HFFc6 (cell line): ENCODE measurements around the gene INPP1. TPM values are rescaled to one million over a fixed set of nuclear protein-coding genes. Genes with fewer than 3 reads are reported as not detected.

Source experiments
- DNase-seq: peaks from one replicate; pipeline ENCODE4 v3.0.0-alpha.2; 2018
- H3K27ac Mint-ChIP-seq: 2 replicates; pipeline ENCODE4 v1.8.0; 2020; ENCODE audit warnings: mild to moderate bottlenecking, mixed read lengths
- H3K27me3 Mint-ChIP-seq: 2 replicates; pipeline ENCODE4 v1.8.0; 2021; ENCODE audit warnings: mild to moderate bottlenecking, moderate library complexity, mixed read lengths; ENCODE audit not compliant: insufficient read depth
- H3K36me3 Mint-ChIP-seq: 2 replicates; pipeline ENCODE4 v1.8.0; 2021; ENCODE audit warnings: low read depth, mixed read lengths
- H3K4me1 Mint-ChIP-seq: 2 replicates; pipeline ENCODE4 v1.8.0; 2020; ENCODE audit warnings: low read depth, mixed read lengths
- H3K4me3 Mint-ChIP-seq: 2 replicates; pipeline ENCODE4 v1.8.0; 2020; ENCODE audit warnings: mild to moderate bottlenecking, moderate library complexity, mixed read lengths
- H3K9me3 Mint-ChIP-seq: 2 replicates; pipeline ENCODE4 v1.8.0; 2020; ENCODE audit warnings: mild to moderate bottlenecking, mixed read lengths
- total RNA-seq, 6 experiments: library from RNA; stranded (reverse); fragmentation: NEBNext Ultra II Directional; extraction: Animal tissue kit (Norgen Biotek cat#: 25700); gene quantifications; 2 replicates in 1 of 6; 3 replicates in 5 of 6; pipeline ENCODE4 v1.2.3, GENCODE V29; 2021
- TF ChIP-seq, protein P1 (sequence below): fragments of 200-600 bp; sonication (generic); IDR thresholded peaks from 2 replicates; pipeline ENCODE4 v1.5.0; 2021; ENCODE audit warnings: antibody characterized with exemption, mild to moderate bottlenecking

The INPP1 gene
- total RNA-seq, 6 experiments from 2014 or later: 13.6 to 16.2 (median 15.7) TPM

DNA sequence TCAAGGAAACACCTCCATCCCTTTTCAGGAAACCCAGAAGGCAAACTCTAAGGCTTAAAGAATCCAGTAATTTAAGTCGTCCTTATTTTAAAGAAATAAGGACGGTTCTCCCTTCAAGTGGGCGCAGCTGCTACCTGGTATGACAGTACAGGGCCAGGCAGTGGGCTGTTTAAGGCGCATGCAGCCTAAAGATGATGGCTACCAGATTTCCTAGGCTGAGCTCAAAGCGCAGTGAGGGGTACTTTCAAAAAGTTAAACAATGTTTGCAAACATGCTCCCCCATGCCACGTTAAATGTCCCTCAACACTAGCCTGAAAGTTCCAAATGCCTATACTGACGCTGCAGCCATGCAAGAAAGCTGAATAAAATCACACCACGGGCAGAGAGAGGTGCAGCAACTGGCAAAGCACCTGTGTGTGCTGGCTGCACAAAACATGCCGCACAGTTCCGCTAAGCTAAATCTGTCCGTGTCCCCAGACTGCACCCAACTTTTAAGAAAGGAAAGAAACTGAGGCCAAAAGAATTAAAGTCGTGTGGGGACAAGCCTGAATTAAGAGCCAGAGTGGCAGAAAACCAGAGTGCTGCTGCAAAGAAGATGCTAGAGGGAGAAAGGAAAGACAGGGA lies 24.3 kb upstream of the INPP1 start:
- DNase-seq: no peak
- Mint-ChIP-seq H3K27ac (peak overlapping the region; percentile 90), H3K4me1 (peaks cover 54% of the 10 kb centered on the region), H3K36me3 (peaks cover 7% of the 10 kb centered on the region; the same call in 1 of the 2 replicates), H3K4me3 (peak overlapping the region; percentile 96), H3K27me3 (no peaks in the 10 kb centered on the region; the same call in 1 of the 2 replicates), H3K9me3 (no peaks in the 10 kb centered on the region)
- TF ChIP-seq, protein P1, sequence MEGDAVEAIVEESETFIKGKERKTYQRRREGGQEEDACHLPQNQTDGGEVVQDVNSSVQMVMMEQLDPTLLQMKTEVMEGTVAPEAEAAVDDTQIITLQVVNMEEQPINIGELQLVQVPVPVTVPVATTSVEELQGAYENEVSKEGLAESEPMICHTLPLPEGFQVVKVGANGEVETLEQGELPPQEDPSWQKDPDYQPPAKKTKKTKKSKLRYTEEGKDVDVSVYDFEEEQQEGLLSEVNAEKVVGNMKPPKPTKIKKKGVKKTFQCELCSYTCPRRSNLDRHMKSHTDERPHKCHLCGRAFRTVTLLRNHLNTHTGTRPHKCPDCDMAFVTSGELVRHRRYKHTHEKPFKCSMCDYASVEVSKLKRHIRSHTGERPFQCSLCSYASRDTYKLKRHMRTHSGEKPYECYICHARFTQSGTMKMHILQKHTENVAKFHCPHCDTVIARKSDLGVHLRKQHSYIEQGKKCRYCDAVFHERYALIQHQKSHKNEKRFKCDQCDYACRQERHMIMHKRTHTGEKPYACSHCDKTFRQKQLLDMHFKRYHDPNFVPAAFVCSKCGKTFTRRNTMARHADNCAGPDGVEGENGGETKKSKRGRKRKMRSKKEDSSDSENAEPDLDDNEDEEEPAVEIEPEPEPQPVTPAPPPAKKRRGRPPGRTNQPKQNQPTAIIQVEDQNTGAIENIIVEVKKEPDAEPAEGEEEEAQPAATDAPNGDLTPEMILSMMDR: no peak

DNA sequence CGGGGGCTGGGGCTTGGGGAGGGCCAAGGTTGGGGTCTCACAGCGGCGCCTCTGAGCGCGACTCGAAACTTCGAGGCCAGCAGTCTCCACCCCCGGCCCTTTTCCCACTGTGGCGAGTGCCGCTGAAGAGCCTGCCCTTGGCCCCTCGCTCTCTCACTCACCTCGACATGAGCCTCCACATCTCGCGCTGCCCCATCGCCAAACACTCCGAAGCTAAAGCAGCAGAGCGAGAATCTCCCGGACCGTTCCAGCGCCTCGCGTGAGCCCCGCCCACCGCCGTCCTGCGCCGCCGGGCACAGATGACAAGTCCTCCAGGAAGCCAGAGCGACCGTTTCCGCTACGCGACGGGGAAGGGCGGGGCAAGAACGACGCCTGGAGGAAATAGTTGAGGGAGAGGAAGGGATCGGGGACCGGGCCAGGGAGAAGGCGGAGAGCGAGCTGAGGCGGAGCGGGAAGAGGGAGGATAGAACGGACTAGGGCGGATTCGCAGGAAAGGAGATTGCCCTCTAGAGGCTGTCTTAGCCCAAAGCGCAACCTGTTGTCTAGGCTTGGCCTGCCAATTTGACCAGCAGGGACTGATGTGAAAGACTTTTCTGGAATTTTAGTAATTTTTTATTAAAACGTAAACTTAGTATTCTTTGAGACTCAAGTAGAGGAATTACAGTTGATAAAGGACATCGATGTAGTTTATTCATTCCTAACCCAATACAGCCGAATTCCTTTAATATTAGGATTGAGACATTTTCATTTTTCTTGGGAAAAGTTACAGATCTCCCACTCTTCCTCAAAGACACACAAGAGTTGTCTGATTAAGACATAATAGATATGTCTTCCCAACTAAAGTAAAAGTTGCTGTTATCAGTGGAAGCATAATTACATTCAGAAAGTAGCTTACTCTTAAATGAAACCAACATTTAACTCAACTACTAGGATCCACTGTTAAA lies 23.6 kb upstream of the INPP1 start, which contains the start of gene HIBCH:
Gene HIBCH (minus strand): TSS at position 272 of the 944 bp plus-strand sequence. CDS start 76 bp downstream, at position 196.
- no peaks in the 10 kb centered on the region; the same call in none of the 2 replicates for H3K27me3 Mint-ChIP-seq
- peak within 1 kb of the TSS; percentile 90 for H3K27ac Mint-ChIP-seq
- no peaks in the 10 kb centered on the region for H3K9me3 Mint-ChIP-seq
- peaks cover 52% of the 10 kb centered on the region for H3K4me1 Mint-ChIP-seq
- H3K4me3 Mint-ChIP-seq: peak within 1 kb of the TSS; percentile 96
- TF ChIP-seq, protein P1: peak; percentile 86
- H3K36me3 Mint-ChIP-seq: peaks cover 7% of the 10 kb centered on the region; the same call in 1 of the 2 replicates
- peak; percentile 99 for DNase-seq

DNA sequence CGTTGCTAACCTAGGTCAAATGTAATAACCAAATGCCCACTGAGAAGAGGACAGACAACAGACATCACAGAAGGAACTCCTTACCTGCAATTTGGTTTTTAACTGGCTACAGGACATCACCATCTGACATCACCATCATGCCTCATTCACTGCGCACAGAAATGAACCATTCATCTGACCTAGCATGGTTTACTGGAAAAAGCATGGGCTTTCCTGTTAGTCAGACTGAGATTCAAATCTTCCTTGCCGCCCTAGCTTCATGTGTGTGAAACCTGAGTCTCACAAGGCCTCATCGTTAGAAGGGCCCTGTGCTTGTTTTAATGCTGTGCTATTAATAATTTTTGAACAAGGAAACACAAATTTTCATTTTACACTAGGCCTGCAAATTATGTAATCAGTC lies 22.7 kb upstream of the INPP1 start:
- H3K27me3 Mint-ChIP-seq: no peaks in the 10 kb centered on the region; the same call in none of the 2 replicates
- no peaks in the 10 kb centered on the region for H3K9me3 Mint-ChIP-seq
- peaks cover 43% of the 10 kb centered on the region for H3K4me1 Mint-ChIP-seq
- peaks cover 7% of the 10 kb centered on the region; the same call in 1 of the 2 replicates for H3K36me3 Mint-ChIP-seq
- peak overlapping the region; percentile 96; the same call in 1 of the 2 replicates for H3K4me3 Mint-ChIP-seq
- DNase-seq: no peak
- TF ChIP-seq, protein P1: no peak
- peak overlapping the region; percentile 90 for H3K27ac Mint-ChIP-seq

DNA sequence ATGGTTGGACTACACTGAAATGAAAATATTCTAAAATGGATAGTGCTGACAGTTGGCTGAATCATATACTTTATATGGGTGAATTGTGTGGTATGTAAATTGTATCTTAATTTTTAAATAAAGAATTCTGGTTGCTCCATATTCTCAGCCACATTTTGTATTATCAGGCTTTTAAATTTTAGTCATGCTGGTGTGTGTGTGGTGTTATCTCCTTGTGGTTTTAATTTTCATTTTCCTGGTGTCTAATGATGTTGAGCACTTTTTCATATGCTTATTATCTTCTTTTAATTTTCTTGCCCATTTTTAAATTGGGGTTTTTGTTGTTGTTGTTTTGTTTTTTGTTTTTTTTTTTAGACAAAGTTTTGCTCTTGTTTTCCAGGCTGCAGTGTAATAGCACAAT lies 20.0 kb upstream of the INPP1 start:
- TF ChIP-seq, protein P1: no peak
- peaks cover 18% of the 10 kb centered on the region for H3K4me1 Mint-ChIP-seq
- H3K27ac Mint-ChIP-seq: no peak overlapping the region
- no peaks in the 10 kb centered on the region for H3K36me3 Mint-ChIP-seq
- no peak for DNase-seq
- H3K27me3 Mint-ChIP-seq: peaks cover 2% of the 10 kb centered on the region
- H3K9me3 Mint-ChIP-seq: no peaks in the 10 kb centered on the region
- no peak overlapping the region for H3K4me3 Mint-ChIP-seq

DNA sequence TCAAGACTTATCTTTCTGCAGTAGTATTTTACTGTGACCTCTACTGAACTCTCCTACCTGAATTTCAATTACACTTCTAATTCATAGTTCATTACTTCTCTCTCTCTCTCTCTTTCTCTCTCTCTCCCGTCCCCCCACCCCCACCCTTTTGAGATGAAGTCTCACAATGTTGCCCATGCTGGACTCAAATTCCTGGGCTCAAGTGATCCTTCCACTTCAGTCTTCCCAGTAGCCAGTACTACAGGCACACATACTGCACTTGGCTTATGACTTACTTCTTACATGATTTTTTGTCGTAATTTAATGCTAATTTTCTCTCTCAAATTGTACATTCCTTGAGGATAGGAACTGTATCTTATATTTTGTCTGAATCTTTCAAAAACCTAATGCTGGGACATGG lies 17.8 kb upstream of the INPP1 start:
- Mint-ChIP-seq H3K27ac (no peak overlapping the region), H3K9me3 (no peaks in the 10 kb centered on the region), H3K36me3 (no peaks in the 10 kb centered on the region), H3K4me1 (peaks cover 9% of the 10 kb centered on the region), H3K4me3 (no peak overlapping the region), H3K27me3 (peaks cover 2% of the 10 kb centered on the region)
- DNase-seq: no peak
- TF ChIP-seq, protein P1: no peak
